Natural killer cell (primary cell): Measurements from ENCODE around the gene CD34. TPM values are rescaled to one million over a fixed set of nuclear protein-coding genes. Genes with fewer than 3 reads are reported as not detected.

Source experiments
- ATAC-seq, 3 donors: fragments of 150-1000 bp in 2 of 3; fragments of 200-7000 bp in 1 of 3; cut with Tn5 transposase; 1 replicate in 1 of 3; 2 replicates in 2 of 3; pipeline ENCODE4 v1.10.0; 2021; ENCODE audit warnings: mild to moderate bottlenecking in 2 of 3, moderate library complexity in 2 of 3
- DNase-seq, 2 donors: peaks; one replicate each; pipeline versions ENCODE4 v3.0.0 to v3.0.0-alpha.2; 2013 to 2021; ENCODE audit warnings: mixed read lengths in 1 of 2
- H3K27ac ChIP-seq: one replicate; pipeline ENCODE4 v1.5.1; 2013; ENCODE audit warnings: mild to moderate bottlenecking, low read length
- H3K27me3 ChIP-seq: one replicate; pipeline ENCODE4 v1.6.1; 2013; ENCODE audit warnings: low read length; ENCODE audit not compliant: control insufficient read depth, insufficient read depth
- H3K36me3 ChIP-seq: one replicate; pipeline ENCODE4 v1.6.1; 2013; ENCODE audit warnings: low read length; ENCODE audit not compliant: control insufficient read depth, insufficient read depth
- H3K4me1 ChIP-seq: one replicate; pipeline ENCODE4 v1.6.1; 2013; ENCODE audit warnings: low read length; ENCODE audit not compliant: control insufficient read depth, insufficient read depth
- H3K4me3 ChIP-seq: one replicate; pipeline ENCODE4 v1.5.1; 2013; ENCODE audit warnings: low read length
- H3K9me3 ChIP-seq: one replicate; pipeline ENCODE4 v1.6.1; 2013; ENCODE audit warnings: low read length; ENCODE audit not compliant: control insufficient read depth, insufficient read depth
- H3K27ac Mint-ChIP-seq, 2 donors: one replicate each; pipeline ENCODE4 v1.8.0; 2022; ENCODE audit warnings: mild to moderate bottlenecking in 2 of 2, mixed read lengths in 2 of 2, moderate library complexity in 1 of 2
- H3K27me3 Mint-ChIP-seq, 2 donors: one replicate each; pipeline ENCODE4 v1.8.0; 2022; ENCODE audit warnings: low read depth in 2 of 2, mixed read lengths in 2 of 2
- H3K36me3 Mint-ChIP-seq: one replicate; pipeline ENCODE4 v1.8.0; 2022; ENCODE audit warnings: mixed read lengths
- H3K4me1 Mint-ChIP-seq, 2 donors: one replicate each; pipeline ENCODE4 v1.8.0; 2022; ENCODE audit warnings: mixed read lengths in 2 of 2
- H3K4me3 Mint-ChIP-seq: one replicate; pipeline ENCODE4 v1.8.0; 2022; ENCODE audit warnings: mild to moderate bottlenecking, moderate library complexity, mixed read lengths
- H3K9me3 Mint-ChIP-seq, 2 donors: one replicate each; pipeline ENCODE4 v1.8.0; 2022; ENCODE audit warnings: mixed read lengths in 2 of 2
- CTCF ChIP-seq: fragments of 200-600 bp; IDR thresholded peaks from one replicate; pipeline ENCODE4 v1.8.0; 2022; ENCODE audit warnings: antibody characterized with exemption
- WGBS: methylation state at CpG from one replicate; pipeline ENCODE4 v1.1.7; 2013; ENCODE audit warnings: missing lambda C conversion rate; ENCODE audit not compliant: insufficient coverage; 5-methylcytosine and 5-hydroxymethylcytosine counted together
- intact Hi-C: fragments of 100-400 bp; cut with micrococcal nuclease; formaldehyde crosslinking; loops from one replicate; pipeline ENCODE4 v1.14.2; 2022
- total RNA-seq, 4 donors: library from RNA; stranded (reverse); fragments of 120-200 nt in 1 of 4; gene quantifications; one replicate each; pipeline versions ENCODE4 v1.2.3 to v1.2.4, GENCODE V29; 2013 to 2022

CD34 gene
- total RNA-seq, 3 donors from 2014 or later (not counting 1 experiment from before 2014, with no cell fraction given), result 0.14 to 0.30 TPM; not detected in 1

GRCh38 chr1:207866471-207867135, 44.3 kb downstream of the CD34 start:
- Histone ChIP-seq H3K27me3 (no peaks in the 10 kb centered on the region), H3K36me3 (peaks cover 15% of the 10 kb centered on the region), H3K4me1 (peaks cover 62% of the 10 kb centered on the region), H3K27ac (peak overlapping the region; percentile 82), H3K4me3 (no peak overlapping the region), H3K9me3 (no peaks in the 10 kb centered on the region)
- ATAC-seq (no peak), DNase-seq (peak in 1 of 2 donors; percentile 52)
- intact Hi-C loops, result no loop called here
- Mint-ChIP-seq H3K4me3 (peak overlapping the region; percentile 94), H3K27me3 (no peaks in the 10 kb centered on the region), H3K9me3 (no peaks in the 10 kb centered on the region), H3K4me1 (peaks cover 82 to 88% of the 10 kb centered on the region in 2 donors), H3K36me3 (no peaks in the 10 kb centered on the region), H3K27ac (peak overlapping the region in 1 of 2 donors; percentile 37)
- WGBS, result 63% methylated on average over 8 of the region's 9 CpGs
- no peak for TF ChIP-seq CTCF

- ATAC-seq, result peak; percentile 43 to 78 (median 68)
- Mint-ChIP-seq H3K27me3 (no peaks in the 10 kb centered on the region), H3K9me3 (no peaks in the 10 kb centered on the region), H3K36me3 (no peaks in the 10 kb centered on the region), H3K4me1 (peaks cover 65 to 70% of the 10 kb centered on the region in 2 donors), H3K27ac (no peak overlapping the region), H3K4me3 (peak overlapping the region; percentile 75)
- peaks cover 27% of the 10 kb centered on the region for H3K36me3 ChIP-seq
- peak overlapping the region; percentile 26 for H3K27ac ChIP-seq
- H3K4me3 ChIP-seq, result no peak overlapping the region
- intact Hi-C loops, result no loop called here
- WGBS, result 30% methylated on average over 8 of the region's 8 CpGs
- no peaks in the 10 kb centered on the region for H3K27me3 ChIP-seq
- peak in 1 of 2 donors; percentile 77 for DNase-seq
- peaks cover 67% of the 10 kb centered on the region for H3K4me1 ChIP-seq
- no peaks in the 10 kb centered on the region for H3K9me3 ChIP-seq
- no peak for TF ChIP-seq CTCF
Observed at GRCh38 chr1:207863893-207864535, 46.9 kb downstream of the CD34 start.

GRCh38 chr1:207862241-207862787, 48.6 kb downstream of the CD34 start:
- Mint-ChIP-seq H3K4me3 (peak overlapping the region; percentile 78), H3K4me1 (peaks cover 58 to 59% of the 10 kb centered on the region in 2 donors), H3K27me3 (no peaks in the 10 kb centered on the region), H3K27ac (no peak overlapping the region), H3K36me3 (no peaks in the 10 kb centered on the region), H3K9me3 (no peaks in the 10 kb centered on the region)
- Histone ChIP-seq H3K27ac (peak overlapping the region; percentile 65), H3K36me3 (peaks cover 27% of the 10 kb centered on the region), H3K4me1 (peaks cover 55% of the 10 kb centered on the region), H3K4me3 (no peak overlapping the region), H3K27me3 (no peaks in the 10 kb centered on the region), H3K9me3 (no peaks in the 10 kb centered on the region)
- WGBS, result no CpG with 5 or more reads among the region's 2 CpGs
- ATAC-seq (no peak), DNase-seq (no peak)
- TF ChIP-seq CTCF, result no peak
- intact Hi-C loops, result no loop called here
